ENCODE data around the gene SIAE. TPM values are rescaled to one million over a fixed set of nuclear protein-coding genes. Genes with fewer than 3 reads are reported as not detected.

The SIAE gene
- polyA plus RNA-seq, 1 of the 3 experiments (the other 2 are of a cell fraction) = 27.9 TPM

DNA sequence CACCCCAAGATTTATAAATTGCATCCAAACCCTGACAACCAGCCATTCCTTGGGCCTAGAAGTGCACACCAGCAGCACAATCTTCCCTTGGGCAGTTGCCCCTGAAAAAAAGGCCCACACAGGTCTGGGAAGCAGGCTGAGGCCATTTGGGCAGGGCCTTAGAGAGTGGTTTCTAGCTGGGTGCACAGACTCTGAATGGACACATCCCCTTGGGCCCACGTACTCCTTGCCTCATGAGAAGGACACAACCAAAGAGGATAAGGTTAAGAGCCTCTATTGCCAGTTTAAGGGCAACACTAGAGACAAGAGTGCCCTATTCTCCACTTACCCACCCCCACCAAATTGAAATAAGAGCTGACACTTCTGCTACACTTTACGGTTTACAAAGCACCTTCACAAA is 63.2 kb downstream of the SIAE start:
- Histone ChIP-seq H3K4me1 (ENCODE audit: control insufficient read depth in 1 of 2, insufficient read depth in 2 of 2, low read depth in 1 of 2, low read length in 1 of 2) (no peaks in the 10 kb centered on the region; a peak in 1 of 4 replicates), H3K9me3 (no peaks in the 10 kb centered on the region), H3K79me2 (ENCODE audit: insufficient read depth) (no peaks in the 10 kb centered on the region), H3K9ac (no peak overlapping the region), H2AFZ (ENCODE audit: low read depth) (no peak overlapping the region), H3K4me3 (ENCODE audit: low read depth in 2 of 2, low read length in 1 of 2) (no peak overlapping the region), H3F3A (replicated peaks; ENCODE audit: insufficient read depth) (no peaks in the 10 kb centered on the region), H3K27ac (ENCODE audit: low read depth in 2 of 2, low read length in 1 of 2) (no peak overlapping the region), H4K20me1 (ENCODE audit: insufficient read depth) (no peaks in the 10 kb centered on the region), H3K36me3 (replicated peaks in 1 of 2; ENCODE audit: control insufficient read depth in 1 of 2, insufficient read depth in 2 of 2, low read length in 1 of 2) (no peaks in the 10 kb centered on the region), H3K9me2 (no peaks in the 10 kb centered on the region), H3K4me2 (no peak overlapping the region), H3K27me3 (ENCODE audit: insufficient read depth) (peaks cover 5% of the 10 kb centered on the region; the same call in 1 of the 2 replicates)
- ChIA-PET POLR2A (no interaction called here), CTCF (interaction anchor here (1.0 kb wide), 1 partner anchor 10 kb away, joined by 4 read pairs; no protein-coding TSS in a partner anchor)
- DNase-seq = no peak
- WGBS (ENCODE audit: low lambda C conversion rate) = 46% methylated on average over 2 of the region's 2 CpGs
- TF ChIP-seq, protein P1, sequence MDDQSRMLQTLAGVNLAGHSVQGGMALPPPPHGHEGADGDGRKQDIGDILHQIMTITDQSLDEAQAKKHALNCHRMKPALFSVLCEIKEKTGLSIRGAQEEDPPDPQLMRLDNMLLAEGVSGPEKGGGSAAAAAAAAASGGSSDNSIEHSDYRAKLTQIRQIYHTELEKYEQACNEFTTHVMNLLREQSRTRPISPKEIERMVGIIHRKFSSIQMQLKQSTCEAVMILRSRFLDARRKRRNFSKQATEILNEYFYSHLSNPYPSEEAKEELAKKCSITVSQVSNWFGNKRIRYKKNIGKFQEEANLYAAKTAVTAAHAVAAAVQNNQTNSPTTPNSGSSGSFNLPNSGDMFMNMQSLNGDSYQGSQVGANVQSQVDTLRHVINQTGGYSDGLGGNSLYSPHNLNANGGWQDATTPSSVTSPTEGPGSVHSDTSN (IDR thresholded peaks at IDR 0.05) = no peak
- TF ChIP-seq RAD21 (IDR thresholded peaks at IDR 0.05; ENCODE audit: low read length) (no peak), MEF2A (IDR thresholded peaks at IDR 0.05; ENCODE audit: borderline replicate concordance, low read depth) (no peak), EP300 (IDR thresholded peaks at IDR 0.05; ENCODE audit: borderline replicate concordance in 1 of 2, low read depth in 1 of 2, low read length in 1 of 2) (no peak), RFX5 (IDR thresholded peaks at IDR 0.05; ENCODE audit: low read length) (no peak), RXRA (IDR thresholded peaks at IDR 0.05; ENCODE audit: borderline replicate concordance, low read depth) (no peak), POLR2AphosphoS5 (IDR thresholded peaks at IDR 0.05; ENCODE audit: low read depth, low read length) (no peak), NRF1 (IDR thresholded peaks at IDR 0.05; ENCODE audit: low read depth, low read length) (no peak)
- TF ChIP-seq, protein P2, sequence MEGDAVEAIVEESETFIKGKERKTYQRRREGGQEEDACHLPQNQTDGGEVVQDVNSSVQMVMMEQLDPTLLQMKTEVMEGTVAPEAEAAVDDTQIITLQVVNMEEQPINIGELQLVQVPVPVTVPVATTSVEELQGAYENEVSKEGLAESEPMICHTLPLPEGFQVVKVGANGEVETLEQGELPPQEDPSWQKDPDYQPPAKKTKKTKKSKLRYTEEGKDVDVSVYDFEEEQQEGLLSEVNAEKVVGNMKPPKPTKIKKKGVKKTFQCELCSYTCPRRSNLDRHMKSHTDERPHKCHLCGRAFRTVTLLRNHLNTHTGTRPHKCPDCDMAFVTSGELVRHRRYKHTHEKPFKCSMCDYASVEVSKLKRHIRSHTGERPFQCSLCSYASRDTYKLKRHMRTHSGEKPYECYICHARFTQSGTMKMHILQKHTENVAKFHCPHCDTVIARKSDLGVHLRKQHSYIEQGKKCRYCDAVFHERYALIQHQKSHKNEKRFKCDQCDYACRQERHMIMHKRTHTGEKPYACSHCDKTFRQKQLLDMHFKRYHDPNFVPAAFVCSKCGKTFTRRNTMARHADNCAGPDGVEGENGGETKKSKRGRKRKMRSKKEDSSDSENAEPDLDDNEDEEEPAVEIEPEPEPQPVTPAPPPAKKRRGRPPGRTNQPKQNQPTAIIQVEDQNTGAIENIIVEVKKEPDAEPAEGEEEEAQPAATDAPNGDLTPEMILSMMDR (IDR thresholded peaks at IDR 0.05) = no peak
- TF ChIP-seq, protein P3, sequence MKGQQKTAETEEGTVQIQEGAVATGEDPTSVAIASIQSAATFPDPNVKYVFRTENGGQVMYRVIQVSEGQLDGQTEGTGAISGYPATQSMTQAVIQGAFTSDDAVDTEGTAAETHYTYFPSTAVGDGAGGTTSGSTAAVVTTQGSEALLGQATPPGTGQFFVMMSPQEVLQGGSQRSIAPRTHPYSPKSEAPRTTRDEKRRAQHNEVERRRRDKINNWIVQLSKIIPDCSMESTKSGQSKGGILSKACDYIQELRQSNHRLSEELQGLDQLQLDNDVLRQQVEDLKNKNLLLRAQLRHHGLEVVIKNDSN (IDR thresholded peaks at IDR 0.05; ENCODE audit: borderline replicate concordance, low read depth) = no peak
- TF ChIP-seq, protein P4, sequence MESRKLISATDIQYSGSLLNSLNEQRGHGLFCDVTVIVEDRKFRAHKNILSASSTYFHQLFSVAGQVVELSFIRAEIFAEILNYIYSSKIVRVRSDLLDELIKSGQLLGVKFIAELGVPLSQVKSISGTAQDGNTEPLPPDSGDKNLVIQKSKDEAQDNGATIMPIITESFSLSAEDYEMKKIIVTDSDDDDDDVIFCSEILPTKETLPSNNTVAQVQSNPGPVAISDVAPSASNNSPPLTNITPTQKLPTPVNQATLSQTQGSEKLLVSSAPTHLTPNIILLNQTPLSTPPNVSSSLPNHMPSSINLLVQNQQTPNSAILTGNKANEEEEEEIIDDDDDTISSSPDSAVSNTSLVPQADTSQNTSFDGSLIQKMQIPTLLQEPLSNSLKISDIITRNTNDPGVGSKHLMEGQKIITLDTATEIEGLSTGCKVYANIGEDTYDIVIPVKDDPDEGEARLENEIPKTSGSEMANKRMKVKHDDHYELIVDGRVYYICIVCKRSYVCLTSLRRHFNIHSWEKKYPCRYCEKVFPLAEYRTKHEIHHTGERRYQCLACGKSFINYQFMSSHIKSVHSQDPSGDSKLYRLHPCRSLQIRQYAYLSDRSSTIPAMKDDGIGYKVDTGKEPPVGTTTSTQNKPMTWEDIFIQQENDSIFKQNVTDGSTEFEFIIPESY (IDR thresholded peaks at IDR 0.05; ENCODE audit: borderline replicate concordance, low read depth) = no peak

DNA sequence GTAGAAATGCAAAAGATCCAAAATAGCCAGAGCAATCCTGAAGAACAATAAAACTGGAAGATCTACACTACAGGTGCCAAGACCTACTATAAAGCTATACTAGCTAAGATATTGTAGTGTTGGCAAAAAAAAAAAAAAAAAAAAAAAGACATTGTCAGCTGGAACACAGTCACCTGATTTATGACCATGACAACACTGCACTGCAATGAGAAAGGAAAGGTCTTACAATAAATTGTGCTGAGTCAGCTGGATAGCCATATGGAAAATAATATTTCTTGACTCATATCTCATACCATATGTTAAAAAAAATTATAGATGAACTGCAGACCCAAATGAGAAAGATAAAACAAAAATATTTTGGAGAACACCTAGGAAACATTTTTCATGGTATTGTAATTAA is 65.4 kb downstream of the SIAE start:
- Histone ChIP-seq H3K9me2 (no peaks in the 10 kb centered on the region), H3F3A (replicated peaks; ENCODE audit: insufficient read depth) (no peaks in the 10 kb centered on the region), H3K27ac (ENCODE audit: low read depth in 2 of 2, low read length in 1 of 2) (no peak overlapping the region), H3K36me3 (replicated peaks in 1 of 2; ENCODE audit: control insufficient read depth in 1 of 2, insufficient read depth in 2 of 2, low read length in 1 of 2) (no peaks in the 10 kb centered on the region), H2AFZ (ENCODE audit: low read depth) (no peak overlapping the region), H3K4me2 (no peak overlapping the region), H3K79me2 (ENCODE audit: insufficient read depth) (no peaks in the 10 kb centered on the region), H3K4me1 (ENCODE audit: control insufficient read depth in 1 of 2, insufficient read depth in 2 of 2, low read depth in 1 of 2, low read length in 1 of 2) (no peaks in the 10 kb centered on the region; a peak in 1 of 4 replicates), H3K9me3 (no peaks in the 10 kb centered on the region), H3K4me3 (ENCODE audit: low read depth in 2 of 2, low read length in 1 of 2) (no peak overlapping the region), H3K27me3 (ENCODE audit: insufficient read depth) (no peaks in the 10 kb centered on the region), H3K9ac (no peak overlapping the region), H4K20me1 (ENCODE audit: insufficient read depth) (no peaks in the 10 kb centered on the region)
- CTCF ChIA-PET = interaction anchor here (0.6 to 0.8 kb wide), 2 partner anchors 61 to 86 kb away, joined by 3 read pairs; no protein-coding TSS in a partner anchor
- POLR2A ChIA-PET = interaction anchor here (0.6 kb wide), 2 partner anchors 10 to 65 kb away, joined by 3 read pairs; no protein-coding TSS in a partner anchor
- DNase-seq = no peak
- TF ChIP-seq SMC3 (IDR thresholded peaks at IDR 0.05; ENCODE audit: low read depth, low read length) (no peak), MXI1 (IDR thresholded peaks at IDR 0.05; ENCODE audit: low read depth, low read length) (no peak), GATA2 (CRISPR knock-in tag; IDR thresholded peaks at IDR 0.05) (no peak), YY1 (IDR thresholded peaks at IDR 0.05; ENCODE audit: low read depth) (no peak), POLR2AphosphoS5 (IDR thresholded peaks at IDR 0.05; ENCODE audit: low read depth, low read length) (no peak), RCOR1 (IDR thresholded peaks at IDR 0.05; ENCODE audit: low read length) (no peak)
- TF ChIP-seq, protein P5, sequence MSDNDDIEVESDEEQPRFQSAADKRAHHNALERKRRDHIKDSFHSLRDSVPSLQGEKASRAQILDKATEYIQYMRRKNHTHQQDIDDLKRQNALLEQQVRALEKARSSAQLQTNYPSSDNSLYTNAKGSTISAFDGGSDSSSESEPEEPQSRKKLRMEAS (IDR thresholded peaks at IDR 0.05; ENCODE audit: low read depth) = no peak
- TF ChIP-seq, protein P6, sequence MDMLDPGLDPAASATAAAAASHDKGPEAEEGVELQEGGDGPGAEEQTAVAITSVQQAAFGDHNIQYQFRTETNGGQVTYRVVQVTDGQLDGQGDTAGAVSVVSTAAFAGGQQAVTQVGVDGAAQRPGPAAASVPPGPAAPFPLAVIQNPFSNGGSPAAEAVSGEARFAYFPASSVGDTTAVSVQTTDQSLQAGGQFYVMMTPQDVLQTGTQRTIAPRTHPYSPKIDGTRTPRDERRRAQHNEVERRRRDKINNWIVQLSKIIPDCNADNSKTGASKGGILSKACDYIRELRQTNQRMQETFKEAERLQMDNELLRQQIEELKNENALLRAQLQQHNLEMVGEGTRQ (IDR thresholded peaks at IDR 0.05; ENCODE audit: borderline replicate concordance, low read depth, low read length) = no peak

All from SK-N-SH (cell line).